CD4-positive, alpha-beta T cell (primary cell): ENCODE results near the gene UQCR11. TPM values are rescaled to one million over a fixed set of nuclear protein-coding genes. Genes with fewer than 3 reads are reported as not detected.
A peak's percentile ranks its signal among the peaks of the same experiment; 100 is the strongest.

Experiments used
- ATAC-seq: fragments of 200-7000 bp; cut with Tn5 transposase; one replicate; pipeline ENCODE4 v1.10.0; 2022; ENCODE audit warnings: mild to moderate bottlenecking; ENCODE audit not compliant: poor library complexity
- CTCF ChIA-PET: fragments of 350-600 bp; sonication (Branson Sonifier 250); formaldehyde crosslinking; loops from one replicate; lab custom pipeline; 2021; ENCODE audit warnings: antibody characterized with exemption, inconsistent platforms; lab: Charles Lee
- POLR2A ChIA-PET: fragments of 350-600 bp; sonication (Branson Sonifier 250); formaldehyde crosslinking; loops from one replicate; lab custom pipeline; 2021; ENCODE audit warnings: antibody characterized with exemption, inconsistent platforms; lab: Charles Lee
- DNase-seq, 14 experiments: peaks; one replicate each; pipeline ENCODE4 v3.0.0-alpha.2; 2013 to 2020; ENCODE audit warnings: mixed read lengths in 2 of 14
- H3K27ac ChIP-seq, 2 donors: one replicate each; pipeline versions ENCODE4 v1.5.1 to v1.7.0; 2013; ENCODE audit warnings: low read length in 2 of 2, low read depth in 1 of 2, mild to moderate bottlenecking in 1 of 2
- H3K27me3 ChIP-seq, 2 experiments: 1 replicate in 1 of 2; 2 replicates in 1 of 2; pipeline versions ENCODE4 v1.6.1 to v1.7.0; 2013; ENCODE audit warnings: low read length in 2 of 2, control low read depth in 1 of 2, mild to moderate bottlenecking in 1 of 2, moderate library complexity in 1 of 2; ENCODE audit not compliant: insufficient read depth in 2 of 2, control insufficient read depth in 1 of 2
- H3K36me3 ChIP-seq: one replicate; pipeline ENCODE4 v1.6.1; 2013; ENCODE audit warnings: low read length, control low read depth; ENCODE audit not compliant: insufficient read depth
- H3K4me1 ChIP-seq: one replicate; pipeline ENCODE4 v1.6.1; 2013; ENCODE audit warnings: low read length, control low read depth; ENCODE audit not compliant: insufficient read depth
- H3K4me3 ChIP-seq: one replicate; pipeline ENCODE4 v1.5.1; 2013; ENCODE audit warnings: mild to moderate bottlenecking, low read length, moderate library complexity
- H3K9me3 ChIP-seq, 2 experiments: 1 replicate in 1 of 2; 2 replicates in 1 of 2; pipeline versions ENCODE4 v1.6.1 to v1.7.0; 2013; ENCODE audit warnings: low read length in 2 of 2, mild to moderate bottlenecking in 2 of 2, control low read depth in 1 of 2, moderate library complexity in 1 of 2; ENCODE audit not compliant: control insufficient read depth in 1 of 2, insufficient read depth in 1 of 2
- H3K27ac Mint-ChIP-seq: one replicate; pipeline ENCODE4 v1.8.0; 2020; ENCODE audit warnings: mixed read lengths
- H3K27me3 Mint-ChIP-seq: one replicate; pipeline ENCODE4 v1.8.0; 2021; ENCODE audit warnings: mixed read lengths
- H3K36me3 Mint-ChIP-seq: one replicate; pipeline ENCODE4 v1.8.0; 2021; ENCODE audit warnings: low read depth, mixed read lengths
- H3K4me1 Mint-ChIP-seq: one replicate; pipeline ENCODE4 v1.8.0; 2021; ENCODE audit warnings: low read depth, mixed read lengths
- H3K4me3 Mint-ChIP-seq: one replicate; pipeline ENCODE4 v1.8.0; 2020; ENCODE audit warnings: mild to moderate bottlenecking, mixed read lengths
- H3K9me3 Mint-ChIP-seq: one replicate; pipeline ENCODE4 v1.8.0; 2020; ENCODE audit warnings: mixed read lengths
- intact Hi-C, 2 experiments: fragments of 100-400 bp; cut with DNase I in 1 of 2; cut with micrococcal nuclease in 1 of 2; formaldehyde crosslinking; loops; one replicate each; pipeline versions ENCODE4 v1.15.1 to v1.9.0; 2023 to 2025; cut with DNase I, micrococcal nuclease
- total RNA-seq, 174 experiments: library from RNA in 2 of 174; stranded (reverse) in 2 of 174; gene quantifications; one replicate each; pipeline ENCODE4 v1.2.3 and lab custom pipeline; 2021 to 2026
- TF ChIP-seq, protein P1 (sequence below): fragments of 200-600 bp; IDR thresholded peaks from one replicate; pipeline ENCODE4 v1.8.0; 2022; ENCODE audit warnings: antibody characterized with exemption, mild to moderate bottlenecking

UQCR11 gene
- total RNA-seq, 2 experiments from 2014 or later: 88.9 to 93.8 TPM

DNA sequence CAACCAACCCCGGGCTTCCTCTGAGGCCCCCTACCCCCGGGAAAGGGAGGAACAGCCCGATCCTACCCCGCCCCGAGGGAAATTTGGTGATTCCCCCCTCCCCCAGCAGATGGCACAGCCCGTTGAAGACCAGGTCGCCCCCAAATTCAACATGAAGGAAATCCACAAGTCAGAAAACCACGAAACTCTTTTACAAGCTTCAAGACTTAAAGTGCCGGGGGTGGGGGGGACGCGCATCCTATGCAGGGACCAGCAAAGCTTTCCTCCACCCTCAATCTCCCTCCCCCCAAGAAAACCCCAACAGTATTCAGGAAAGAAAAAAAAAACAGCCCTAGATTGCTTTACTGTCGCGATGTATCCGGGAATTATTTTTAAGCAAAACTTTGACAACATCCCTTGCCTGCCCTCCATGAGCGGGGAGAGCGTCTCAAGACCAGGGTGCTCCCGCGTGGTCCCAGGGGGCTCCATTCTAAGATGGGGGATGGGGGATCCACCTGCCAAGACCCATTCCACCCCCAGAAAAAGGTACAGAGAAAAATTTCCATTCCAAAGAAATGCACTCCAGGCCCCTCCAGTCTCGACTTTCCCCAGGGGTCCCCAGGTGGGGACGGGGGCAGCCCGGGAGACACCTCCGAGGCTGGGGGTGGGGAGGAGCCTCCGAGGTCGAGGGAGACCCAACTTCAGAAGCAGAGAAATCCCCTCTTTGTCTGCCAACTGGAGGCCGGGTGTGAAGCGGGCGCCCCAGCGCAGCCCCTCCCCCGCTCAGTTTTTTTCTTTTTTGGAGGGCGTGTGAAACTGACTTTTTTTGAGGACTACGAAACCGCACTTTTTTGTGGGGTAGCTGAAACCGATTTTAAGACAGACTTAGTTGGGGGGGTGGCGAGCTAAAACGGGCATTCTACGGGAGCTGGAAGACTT is 45.6 kb upstream of the UQCR11 start:
- H3K27me3 ChIP-seq: no peaks in the 10 kb centered on the region
- peaks cover 0 to 3% of the 10 kb centered on the region in 2 experiments for H3K9me3 ChIP-seq
- H3K36me3 Mint-ChIP-seq: peaks cover 26% of the 10 kb centered on the region
- CTCF ChIA-PET: interaction anchor here (1.0 to 2.2 kb wide), 5 partner anchors 26 to 105 kb away, joined by 3 to 14 read pairs (median 3); partner anchors contain the start of genes MBD3 and UQCR11
- peaks cover 3% of the 10 kb centered on the region for H3K27me3 Mint-ChIP-seq
- peaks cover 22% of the 10 kb centered on the region for H3K36me3 ChIP-seq
- DNase-seq: peak in 13 of 14 experiments; percentile 24 to 86 (median 54)
- ATAC-seq: no peak
- H3K27ac Mint-ChIP-seq: peak overlapping the region; percentile 94
- TF ChIP-seq, protein P1, sequence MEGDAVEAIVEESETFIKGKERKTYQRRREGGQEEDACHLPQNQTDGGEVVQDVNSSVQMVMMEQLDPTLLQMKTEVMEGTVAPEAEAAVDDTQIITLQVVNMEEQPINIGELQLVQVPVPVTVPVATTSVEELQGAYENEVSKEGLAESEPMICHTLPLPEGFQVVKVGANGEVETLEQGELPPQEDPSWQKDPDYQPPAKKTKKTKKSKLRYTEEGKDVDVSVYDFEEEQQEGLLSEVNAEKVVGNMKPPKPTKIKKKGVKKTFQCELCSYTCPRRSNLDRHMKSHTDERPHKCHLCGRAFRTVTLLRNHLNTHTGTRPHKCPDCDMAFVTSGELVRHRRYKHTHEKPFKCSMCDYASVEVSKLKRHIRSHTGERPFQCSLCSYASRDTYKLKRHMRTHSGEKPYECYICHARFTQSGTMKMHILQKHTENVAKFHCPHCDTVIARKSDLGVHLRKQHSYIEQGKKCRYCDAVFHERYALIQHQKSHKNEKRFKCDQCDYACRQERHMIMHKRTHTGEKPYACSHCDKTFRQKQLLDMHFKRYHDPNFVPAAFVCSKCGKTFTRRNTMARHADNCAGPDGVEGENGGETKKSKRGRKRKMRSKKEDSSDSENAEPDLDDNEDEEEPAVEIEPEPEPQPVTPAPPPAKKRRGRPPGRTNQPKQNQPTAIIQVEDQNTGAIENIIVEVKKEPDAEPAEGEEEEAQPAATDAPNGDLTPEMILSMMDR: no peak
- peaks cover 26% of the 10 kb centered on the region for H3K4me1 ChIP-seq
- intact Hi-C loops: loop anchor here (1.0 to 10.0 kb wide), 3 partner anchors 45 to 246 kb away; partner anchors contain the start of genes DAZAP1 (in 1 of the 2) and GAMT (in 1 of the 2)
- H3K4me1 Mint-ChIP-seq: peaks cover 14% of the 10 kb centered on the region
- no peaks in the 10 kb centered on the region for H3K9me3 Mint-ChIP-seq
- peak overlapping the region; percentile 22 to 63 for H3K27ac ChIP-seq
- peak overlapping the region; percentile 62 for H3K4me3 ChIP-seq
- POLR2A ChIA-PET: interaction anchor here (0.9 to 4.6 kb wide), 5 partner anchors 18 to 105 kb away, joined by 3 to 78 read pairs (median 3); partner anchors contain the start of genes MBD3 and UQCR11
- peak overlapping the region; percentile 97 for H3K4me3 Mint-ChIP-seq

DNA sequence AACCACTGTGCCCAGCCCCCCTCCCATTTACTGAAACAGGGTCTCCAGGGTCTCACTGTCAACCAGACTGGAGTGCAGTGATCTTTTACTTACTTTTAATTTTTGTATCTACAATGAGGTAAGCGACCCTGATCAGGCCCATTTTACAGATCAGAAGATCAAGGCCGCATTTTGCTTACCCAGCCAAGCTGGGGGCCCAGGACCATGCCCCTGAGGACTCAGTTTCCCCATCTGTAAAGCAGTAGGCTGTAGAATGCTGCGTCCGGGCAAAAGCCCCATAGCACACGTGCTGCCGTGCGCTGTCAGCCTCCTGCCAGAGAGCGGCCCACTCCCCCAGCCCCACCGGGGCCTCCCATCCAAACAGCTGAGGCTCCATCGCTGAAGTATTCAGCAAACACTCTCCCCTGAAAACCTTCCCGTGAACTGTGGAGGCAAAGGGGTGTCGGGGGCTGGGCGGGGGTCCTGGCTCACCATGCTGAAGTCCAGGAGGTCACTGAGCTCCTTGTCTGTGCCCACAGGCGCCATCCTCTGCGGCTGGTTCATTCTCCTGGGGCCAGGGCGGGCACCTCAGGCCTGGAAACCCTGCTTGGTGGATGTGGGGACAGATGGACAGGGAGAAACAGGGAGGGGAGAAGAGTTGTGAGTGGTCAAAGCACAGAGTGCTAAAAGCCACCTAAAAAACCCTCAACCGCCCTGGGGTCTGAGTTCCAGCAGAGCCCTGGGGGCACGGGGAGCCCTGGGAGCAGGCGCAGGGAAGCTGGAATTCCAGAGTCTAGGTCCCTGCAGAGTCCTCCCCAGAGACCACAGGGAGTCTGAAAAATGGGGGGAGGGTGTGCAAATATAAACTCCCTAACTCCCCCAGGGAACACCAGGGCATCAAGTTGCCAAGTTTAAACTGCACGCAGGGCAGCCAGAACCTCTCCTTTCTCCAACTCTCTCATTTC is 44.7 kb upstream of the UQCR11 start:
- POLR2A ChIA-PET: interaction anchor here (4.2 to 4.6 kb wide), 2 partner anchors 44 to 57 kb away, joined by 36 to 78 read pairs; partner anchors contain the start of genes MBD3 and UQCR11

More for the DNA sequence above, 44.7 kb upstream of the UQCR11 start:
- no peaks in the 10 kb centered on the region for H3K27me3 ChIP-seq
- no peaks in the 10 kb centered on the region for H3K9me3 Mint-ChIP-seq
- peaks cover 14% of the 10 kb centered on the region for H3K4me1 Mint-ChIP-seq
- H3K9me3 ChIP-seq: peaks cover 0 to 3% of the 10 kb centered on the region in 2 experiments
- intact Hi-C loops: loop anchor here in 1 of 2 experiments (10.0 kb wide), 1 partner anchor 245 kb away; the partner anchor contains the start of genes DAZAP1 and GAMT
- TF ChIP-seq, protein P1: no peak
- CTCF ChIA-PET: interaction anchor here (1.4 kb wide), 1 partner anchor 25 kb away, joined by 3 read pairs; no protein-coding TSS in a partner anchor
- peak overlapping the region; percentile 94 for H3K27ac Mint-ChIP-seq
- H3K4me3 ChIP-seq: no peak overlapping the region
- DNase-seq: peak in 1 of 14 experiments; percentile 21
- H3K4me3 Mint-ChIP-seq: peak overlapping the region; percentile 97
- H3K36me3 Mint-ChIP-seq: peaks cover 31% of the 10 kb centered on the region
- peaks cover 28% of the 10 kb centered on the region for H3K36me3 ChIP-seq
- peaks cover 3% of the 10 kb centered on the region for H3K27me3 Mint-ChIP-seq
- ATAC-seq: no peak
- peaks cover 26% of the 10 kb centered on the region for H3K4me1 ChIP-seq
- H3K27ac ChIP-seq: peak overlapping the region in 1 of 2 donors; percentile 2
